ENCODE measurements around the gene ICAM3.

GRCh38 chr19:10321417-10321797, 18.0 kb downstream of the ICAM3 start:
- no peak for TF ChIP-seq CTCF (IDR thresholded peaks at IDR 0.05; ENCODE audit: low read depth, low read length, poor library complexity, severe bottlenecking)
- no peak for TF ChIP-seq EZH2phosphoT487 (IDR thresholded peaks at IDR 0.05; ENCODE audit: borderline replicate concordance, low read length)
